SH-SY5Y (cell line): ENCODE measurements around the gene VEGFB.

Experiments used
- GATA2 ChIP-seq: IDR thresholded peaks from 2 replicates; pipeline ENCODE4 v1.6.1; 2011; ENCODE audit warnings: mild to moderate bottlenecking, low read depth, low read length
- GATA3 ChIP-seq: IDR thresholded peaks from 2 replicates; pipeline ENCODE4 v1.6.1; 2011; ENCODE audit warnings: low read depth, mild to moderate bottlenecking, low read length, moderate library complexity

GRCh38 chr11:64253481-64253880, 19.1 kb downstream of the VEGFB start:
- TF ChIP-seq GATA2: no peak
- no peak for TF ChIP-seq GATA3
